ENCODE measurements around the gene KRT6A.
"Not testable (repeated sequence)": the region's sequence is repeated elsewhere in the genome, so short reads cannot be mapped to it uniquely, and the experiment has no call there.

Gene KRT6A

DNA sequence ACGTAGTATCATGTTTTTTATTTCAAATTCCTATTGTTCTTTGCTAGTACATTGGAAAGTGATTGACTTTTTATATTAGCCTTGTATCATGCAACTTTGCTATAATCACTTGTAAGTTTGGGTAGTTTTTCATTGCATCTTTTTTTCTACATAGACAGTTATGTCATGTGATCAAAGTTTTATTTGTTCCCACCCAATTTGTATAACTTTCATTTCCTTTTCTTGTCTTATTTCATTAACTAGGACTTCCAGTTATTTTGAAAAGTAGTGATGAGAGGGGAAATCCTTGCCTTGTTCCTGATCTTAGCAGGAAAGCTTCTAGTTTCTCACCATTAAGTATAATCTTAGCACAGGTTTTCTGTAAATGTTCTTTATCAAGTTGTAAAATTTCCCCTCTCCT is 9.8 kb upstream of the KRT6A start:
- TF ChIP-seq GATA1 (IDR thresholded peaks at IDR 0.05; ENCODE audit: low read depth, low read length) (no peak), POLR2A (IDR thresholded peaks at IDR 0.05; ENCODE audit: low read length) (no peak)

DNA sequence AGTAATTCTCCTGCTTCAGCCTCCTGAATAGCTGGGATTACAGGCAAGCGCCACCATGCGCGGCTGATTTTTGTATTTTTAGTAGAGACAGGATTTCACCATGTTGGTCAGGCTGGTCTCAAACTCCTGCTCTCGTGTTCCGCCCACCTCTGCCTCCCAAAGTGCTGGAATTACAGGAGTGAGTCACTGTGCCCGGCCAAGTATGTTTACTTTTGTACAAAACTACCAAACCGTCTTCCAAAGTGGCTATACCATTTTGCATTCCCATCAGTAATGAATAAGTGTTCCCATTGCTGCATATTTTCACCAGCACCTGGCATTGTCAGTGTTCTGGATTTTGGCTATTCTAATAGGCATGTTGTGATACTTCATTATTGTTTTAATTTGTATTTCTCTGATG is 8.4 kb upstream of the KRT6A start:
- DNase-seq: no peak
- no peak for TF ChIP-seq GATA1 (IDR thresholded peaks at IDR 0.05; ENCODE audit: low read depth, low read length)

More for the DNA sequence above, 9.8 kb upstream of the KRT6A start:
- DNase-seq: no peak

DNA sequence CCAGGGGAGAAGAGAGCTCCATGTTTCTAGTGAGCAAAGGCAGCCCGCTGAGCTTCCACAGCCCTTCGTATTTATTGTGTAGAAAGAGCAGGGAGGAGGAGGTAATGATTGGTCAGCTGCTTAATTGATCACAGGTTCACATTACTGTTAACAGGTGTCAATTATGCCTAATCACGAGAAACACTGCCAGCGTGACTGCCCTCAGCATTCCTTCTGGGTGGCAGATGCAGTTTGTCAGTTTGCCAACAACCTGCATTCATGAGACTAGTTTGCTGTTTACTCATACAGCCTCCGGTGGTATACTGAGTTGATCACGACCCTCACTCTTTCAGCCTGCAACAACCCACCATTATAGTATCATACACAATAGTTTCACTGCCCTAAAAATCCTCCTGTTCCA is 7.5 kb upstream of the KRT6A start:
- DNase-seq: not testable (repeated sequence)

DNA sequence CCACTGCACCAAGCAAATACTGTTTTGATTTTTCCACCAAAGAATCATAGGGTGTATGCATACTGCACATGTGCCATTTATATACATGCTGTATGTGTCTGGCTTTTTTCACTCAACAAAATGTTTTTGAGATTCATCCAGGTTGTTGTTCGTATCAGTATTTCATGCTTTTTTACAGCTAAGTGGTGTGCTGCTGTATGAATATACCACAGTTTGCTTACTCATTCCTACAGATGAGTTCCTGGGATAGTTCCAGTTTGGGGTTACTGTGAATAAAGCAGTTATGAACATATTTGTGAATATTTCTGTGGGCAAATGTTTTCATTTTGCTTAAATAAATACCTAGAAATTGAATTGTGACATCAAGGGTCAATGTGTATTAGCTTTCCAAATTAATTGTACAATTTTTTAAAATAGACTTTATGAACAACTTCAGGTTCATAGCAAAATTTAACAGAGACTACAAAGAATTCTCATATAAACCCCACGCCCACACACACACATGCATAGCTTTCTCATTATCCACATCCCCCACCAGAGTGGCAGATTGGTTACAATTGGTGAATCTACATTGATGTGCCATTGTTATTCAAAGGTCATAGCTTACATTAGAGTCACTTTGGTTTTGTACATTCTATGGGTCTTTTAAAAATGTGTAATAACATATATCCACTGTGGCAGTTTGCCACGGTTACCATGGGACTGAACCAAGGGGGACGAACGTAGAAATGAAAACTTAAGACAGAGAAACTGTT is 6.9 kb upstream of the KRT6A start:
- no peak for TF ChIP-seq GATA1 (IDR thresholded peaks at IDR 0.05; ENCODE audit: low read depth, low read length)
- TF ChIP-seq POLR2A (IDR thresholded peaks at IDR 0.05; ENCODE audit: low read length): no peak

DNA sequence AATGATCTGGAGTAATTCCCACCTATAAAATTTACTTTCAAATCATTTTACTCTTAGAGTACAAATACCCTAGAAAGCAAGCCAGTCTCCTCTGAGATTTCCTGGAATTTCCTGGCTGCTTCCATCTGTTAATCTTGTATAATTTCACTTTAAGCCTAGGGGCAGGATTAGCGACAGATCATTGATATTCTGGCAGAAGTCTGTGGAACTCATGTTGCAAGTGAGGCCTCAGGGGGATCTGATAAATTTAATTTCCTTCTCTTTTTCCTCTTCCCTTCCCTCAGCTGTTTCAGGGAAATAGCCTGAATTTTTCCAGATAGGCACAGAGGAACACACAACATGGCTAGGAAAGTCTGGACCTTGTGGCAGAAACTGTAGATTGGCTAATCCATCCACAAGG is 5.9 kb upstream of the KRT6A start:
- no peak for DNase-seq
- TF ChIP-seq GATA1 (IDR thresholded peaks at IDR 0.05; ENCODE audit: low read depth, low read length): no peak
- TF ChIP-seq POLR2A (IDR thresholded peaks at IDR 0.05; ENCODE audit: low read length): no peak

More for the DNA sequence above, 6.9 kb upstream of the KRT6A start:
- DNase-seq: no peak

DNA sequence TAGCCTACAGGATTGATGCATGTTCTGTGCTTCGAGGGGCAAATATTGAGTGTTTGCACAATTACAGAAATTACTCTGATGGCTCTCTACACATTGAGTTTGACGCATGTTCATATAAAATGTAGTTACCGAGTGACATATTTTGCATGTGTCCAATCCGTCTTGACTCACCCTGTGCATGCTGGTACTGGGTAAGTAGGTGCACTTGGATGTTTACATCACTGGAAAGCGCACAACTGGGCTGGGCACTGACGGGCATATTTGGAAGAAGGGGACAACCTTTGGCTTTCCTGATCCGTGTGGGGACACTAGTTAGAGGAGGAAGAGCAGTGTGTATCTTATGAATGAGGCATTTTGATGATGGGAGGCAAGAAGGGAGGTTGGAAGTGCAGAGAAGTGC is 4.9 kb upstream of the KRT6A start:
- TF ChIP-seq POLR2A (IDR thresholded peaks at IDR 0.05; ENCODE audit: low read length): no peak
- no peak for TF ChIP-seq GATA1 (IDR thresholded peaks at IDR 0.05; ENCODE audit: low read depth, low read length)
- no peak for DNase-seq

DNA sequence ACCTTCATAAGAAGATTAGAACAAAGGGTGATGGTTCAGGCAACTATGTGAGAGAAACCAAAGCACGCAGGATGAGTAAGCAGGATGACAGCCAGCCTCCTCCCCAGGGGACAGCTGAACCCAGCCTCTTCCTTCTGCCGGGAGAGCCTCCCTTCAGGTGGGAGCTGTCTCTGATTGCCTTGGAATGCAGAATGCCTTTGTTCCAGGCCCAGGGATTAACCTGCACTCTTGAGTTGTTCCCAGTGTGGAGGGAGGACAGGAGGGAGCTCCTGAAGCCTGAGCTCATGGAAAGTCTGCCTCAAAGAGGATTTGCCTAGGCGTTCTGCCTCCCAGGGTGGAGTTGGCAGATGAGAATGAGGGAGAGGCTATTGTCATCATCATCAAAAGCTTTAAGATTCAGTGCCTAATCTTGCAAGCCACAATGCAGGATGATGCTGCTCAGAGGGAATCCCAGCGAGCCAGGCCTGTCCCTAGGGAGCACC is 3.6 kb upstream of the KRT6A start:
- DNase-seq: no peak
- TF ChIP-seq POLR2A (IDR thresholded peaks at IDR 0.05; ENCODE audit: low read length): no peak
- no peak for TF ChIP-seq GATA1 (IDR thresholded peaks at IDR 0.05; ENCODE audit: low read depth, low read length)

DNA sequence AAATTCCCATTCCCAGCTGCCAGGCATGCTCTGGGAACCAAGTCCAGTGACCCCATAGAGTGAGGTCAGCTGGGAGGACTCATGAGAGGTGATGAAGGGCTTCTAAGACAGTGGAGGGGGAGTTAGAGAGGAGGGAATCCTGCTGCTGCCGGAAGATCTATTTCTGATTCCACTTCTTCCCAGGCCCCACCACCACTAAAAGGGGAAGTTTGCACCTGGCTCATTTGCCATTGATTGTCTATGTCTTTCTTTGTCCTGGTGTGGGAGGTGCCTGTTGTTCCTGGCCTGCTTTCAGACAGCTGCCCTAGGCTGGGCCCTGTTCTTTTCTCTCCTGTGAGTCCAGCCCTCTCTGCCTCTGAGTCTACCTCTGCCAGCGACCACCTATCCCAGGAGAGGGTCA is 3.0 kb upstream of the KRT6A start:
- DNase-seq: no peak

DNA sequence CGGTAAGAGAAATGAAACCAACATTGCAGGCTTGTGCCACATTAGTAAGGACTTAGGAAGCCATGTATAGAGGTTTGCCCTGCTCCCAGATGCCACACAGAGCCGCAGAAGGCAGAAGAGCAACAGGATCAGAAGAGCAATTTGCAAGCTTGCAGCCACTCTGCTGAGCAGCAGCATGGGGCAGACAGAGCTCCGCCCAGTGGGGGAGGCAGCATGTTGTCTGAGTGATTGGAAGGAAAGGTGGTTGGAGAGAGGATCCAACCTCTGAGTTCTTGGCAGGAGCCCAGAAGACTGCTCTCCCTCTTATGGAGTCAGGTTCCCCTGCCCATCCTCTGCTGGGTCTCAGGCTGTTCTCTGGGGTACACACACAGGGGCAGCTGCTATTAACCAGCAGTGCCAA is 2.3 kb upstream of the KRT6A start:
- TF ChIP-seq POLR2A (IDR thresholded peaks at IDR 0.05; ENCODE audit: low read length) (no peak), GATA1 (IDR thresholded peaks at IDR 0.05; ENCODE audit: low read depth, low read length) (no peak)
- DNase-seq: no peak

More for the DNA sequence above, 3.0 kb upstream of the KRT6A start:
- no peak for TF ChIP-seq GATA1 (IDR thresholded peaks at IDR 0.05; ENCODE audit: low read depth, low read length)
- no peak for TF ChIP-seq POLR2A (IDR thresholded peaks at IDR 0.05; ENCODE audit: low read length)

DNA sequence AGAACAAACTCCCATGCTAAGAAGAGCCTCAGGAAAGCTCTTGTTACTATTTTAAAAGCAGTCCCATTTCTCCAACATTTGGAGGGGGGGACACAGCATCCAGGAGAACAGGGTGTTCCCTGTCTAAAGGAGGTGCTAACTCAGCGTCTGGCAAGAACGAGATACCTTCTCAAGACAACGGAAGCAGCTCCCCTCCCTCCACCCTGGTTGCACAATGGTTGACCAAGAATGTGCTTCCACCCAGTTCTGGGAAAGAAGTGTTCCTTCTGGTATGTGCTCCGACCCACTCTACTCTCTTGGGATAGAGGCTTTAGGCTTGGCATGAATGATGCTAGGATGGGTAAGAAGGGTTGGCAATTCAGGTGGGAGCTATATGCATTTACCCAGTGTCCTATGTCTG is 1.5 kb upstream of the KRT6A start:
- TF ChIP-seq GATA1 (IDR thresholded peaks at IDR 0.05; ENCODE audit: low read depth, low read length): no peak
- no peak for TF ChIP-seq POLR2A (IDR thresholded peaks at IDR 0.05; ENCODE audit: low read length)
- DNase-seq: no peak

DNA sequence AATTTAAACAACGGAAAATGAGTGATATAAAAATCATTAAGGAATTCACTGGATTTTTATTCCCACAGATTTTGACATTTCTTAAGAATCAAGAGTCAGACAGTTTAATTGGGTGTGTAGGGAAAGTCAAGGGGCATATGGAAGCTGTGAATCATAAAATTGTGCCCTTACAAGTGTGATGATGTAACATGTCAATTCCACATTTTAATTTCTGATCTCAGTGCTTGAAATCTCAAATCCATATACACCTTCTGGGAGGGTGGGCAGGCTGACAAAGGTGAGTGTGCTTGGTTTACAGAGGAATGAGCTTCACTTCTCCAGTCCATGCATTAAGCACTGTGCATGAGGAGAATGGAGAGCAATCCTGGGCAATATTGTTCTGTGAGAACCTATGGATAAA is 1.0 kb upstream of the KRT6A start:
- DNase-seq: no peak
- TF ChIP-seq POLR2A (IDR thresholded peaks at IDR 0.05; ENCODE audit: low read length) (no peak), GATA1 (IDR thresholded peaks at IDR 0.05; ENCODE audit: low read depth, low read length) (no peak)

DNA sequence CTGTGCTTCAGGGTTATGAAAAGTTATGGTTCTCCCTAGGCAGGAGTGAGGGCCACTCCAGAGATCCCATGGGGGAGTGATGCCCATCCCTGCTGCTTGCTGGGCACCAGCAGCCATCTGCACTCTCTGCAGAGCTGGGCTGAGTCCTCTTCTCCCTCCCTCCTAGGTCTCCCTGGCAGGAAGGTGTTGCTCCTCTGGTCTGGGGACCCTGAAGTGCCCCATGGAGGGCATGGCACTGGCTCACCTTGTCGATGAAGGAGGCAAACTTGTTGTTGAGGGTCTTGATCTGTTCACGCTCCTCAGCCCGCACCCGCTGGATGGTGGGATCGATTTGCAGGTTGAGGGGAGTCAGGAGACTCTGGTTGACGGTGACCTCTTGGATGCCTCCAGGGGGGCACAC is 652 bp downstream of the KRT6A start:
- not testable (repeated sequence) for DNase-seq

DNA sequence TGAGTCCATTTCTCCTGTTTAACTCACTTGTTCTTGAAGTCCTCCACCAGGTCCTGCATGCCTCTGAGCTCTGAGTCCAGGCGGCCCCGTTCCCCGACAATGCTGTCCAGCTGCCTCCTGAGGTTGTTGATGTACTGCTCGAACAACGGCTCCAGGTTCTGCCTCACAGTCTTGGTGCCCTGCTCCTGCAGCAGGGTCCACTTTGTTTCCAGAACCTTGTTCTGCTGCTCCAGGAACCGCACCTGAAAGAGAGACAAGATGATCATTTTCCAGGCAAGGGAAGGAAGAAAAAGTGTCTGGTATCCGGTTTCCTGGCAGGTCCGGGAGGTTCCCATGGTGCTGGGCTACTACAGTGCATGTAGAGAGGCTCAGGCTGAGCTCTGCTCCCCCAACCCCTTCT is 1.6 kb downstream of the KRT6A start:
- not testable (repeated sequence) for DNase-seq

DNA sequence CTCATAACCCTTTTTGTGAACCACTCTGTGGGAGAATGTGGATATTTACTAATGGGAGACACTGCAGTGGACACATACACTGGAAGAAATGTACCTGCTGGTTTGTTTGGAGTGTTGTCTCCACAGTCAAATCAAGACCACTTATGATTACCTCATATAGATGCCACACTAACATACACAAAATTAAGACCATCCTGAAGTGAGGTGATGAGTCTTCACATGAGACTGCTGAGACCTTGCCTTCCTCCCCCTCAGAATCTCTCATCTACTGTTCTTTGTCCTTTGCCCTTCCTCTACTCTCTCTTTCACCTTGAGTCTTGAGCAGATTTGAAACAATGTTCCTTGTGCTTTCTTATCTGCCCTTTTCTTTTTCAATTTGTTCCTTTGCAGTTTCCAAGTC is 4.3 kb downstream of the KRT6A start:
- no peak for TF ChIP-seq GATA1 (IDR thresholded peaks at IDR 0.05; ENCODE audit: low read depth, low read length)
- TF ChIP-seq POLR2A (IDR thresholded peaks at IDR 0.05; ENCODE audit: low read length): no peak
- no peak for DNase-seq

DNA sequence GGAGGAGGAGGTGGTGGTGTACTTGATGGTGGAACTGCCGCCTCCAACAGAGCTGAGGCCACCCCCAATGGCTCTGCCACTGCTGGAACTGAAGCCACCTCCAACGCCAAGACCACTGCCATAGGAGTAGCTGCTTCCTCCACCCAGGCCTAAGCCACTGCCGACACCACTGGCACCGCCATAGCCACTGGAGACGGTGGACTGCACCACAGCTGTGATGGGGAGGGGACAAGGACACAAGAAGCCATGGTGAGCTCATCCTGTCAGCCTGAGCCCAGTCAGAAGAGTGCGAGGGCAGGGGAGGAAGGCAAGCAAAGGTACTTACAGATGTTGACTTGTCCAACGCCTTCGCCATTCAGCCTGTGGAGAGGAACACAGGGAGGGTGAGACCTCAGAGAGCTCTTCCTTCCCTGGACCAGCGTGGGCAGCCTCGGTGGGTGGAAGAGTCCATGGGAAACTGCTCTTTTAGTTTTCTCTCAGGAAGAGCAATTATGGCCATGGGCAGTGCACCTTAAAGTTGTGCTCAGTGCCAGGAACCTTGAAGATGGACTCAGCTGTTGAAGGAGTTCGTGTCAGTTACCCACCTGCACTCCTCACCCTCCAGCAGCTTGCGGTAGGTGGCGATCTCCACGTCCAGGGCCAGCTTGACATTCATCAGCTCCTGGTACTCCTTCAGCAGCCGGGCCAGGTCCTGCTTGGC is 5.2 kb downstream of the KRT6A start:
- not testable (repeated sequence) for DNase-seq

DNA sequence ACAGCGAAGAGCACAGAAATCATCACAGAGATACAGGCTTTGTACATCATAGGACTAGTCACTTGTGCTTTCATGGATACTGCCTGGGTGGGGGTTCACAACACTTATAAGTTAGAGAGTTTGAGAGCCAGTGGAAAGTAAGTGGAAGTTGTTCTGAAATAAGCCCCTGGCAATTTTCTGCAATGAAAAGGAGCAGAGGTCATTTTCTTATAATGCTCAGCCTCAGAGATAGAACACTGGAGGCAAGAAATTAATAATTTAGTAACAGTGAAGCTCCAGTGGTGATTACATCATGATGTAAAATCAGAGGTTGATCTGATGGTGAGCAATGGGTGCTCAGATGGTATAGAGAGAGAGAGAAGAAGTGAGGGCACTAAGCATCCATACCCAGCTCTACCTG is 5.8 kb downstream of the KRT6A start:
- no peak for TF ChIP-seq POLR2A (IDR thresholded peaks at IDR 0.05; ENCODE audit: low read length)
- no peak for TF ChIP-seq GATA1 (IDR thresholded peaks at IDR 0.05; ENCODE audit: low read depth, low read length)
- DNase-seq: no peak

All from erythroblast (primary cell).